Measurements from ENCODE around the gene MYO18A.

MYO18A gene

GRCh38 chr17:29215717-29216116 lies 35.5 kb upstream of the MYO18A start:
- DNase-seq (ENCODE audit: low read depth), result peak; percentile 84

DNA sequence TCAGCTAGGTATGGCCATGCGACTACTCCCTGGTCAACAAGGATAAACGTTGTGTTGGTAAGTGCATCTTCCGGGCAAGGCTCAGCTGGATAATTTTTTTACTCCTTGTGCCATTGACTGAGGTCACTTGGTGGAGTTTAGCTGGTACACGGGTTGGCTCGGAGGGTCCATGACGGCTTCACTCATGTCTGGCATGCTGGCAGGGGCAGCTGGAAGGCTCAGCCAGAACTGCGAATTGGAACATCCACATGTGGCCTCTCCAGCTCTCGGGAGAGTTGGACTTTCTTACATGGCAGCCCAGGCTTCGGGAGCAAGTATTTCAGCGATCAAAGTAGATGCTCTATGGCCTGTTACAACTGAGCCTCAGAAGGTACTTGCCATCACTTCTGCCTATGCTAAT lies 35.0 kb upstream of the MYO18A start:
- H3K4me3 ChIP-seq (replicated peaks; ENCODE audit: low read depth, low read length), result no peak overlapping the region
- TF ChIP-seq, protein P1, sequence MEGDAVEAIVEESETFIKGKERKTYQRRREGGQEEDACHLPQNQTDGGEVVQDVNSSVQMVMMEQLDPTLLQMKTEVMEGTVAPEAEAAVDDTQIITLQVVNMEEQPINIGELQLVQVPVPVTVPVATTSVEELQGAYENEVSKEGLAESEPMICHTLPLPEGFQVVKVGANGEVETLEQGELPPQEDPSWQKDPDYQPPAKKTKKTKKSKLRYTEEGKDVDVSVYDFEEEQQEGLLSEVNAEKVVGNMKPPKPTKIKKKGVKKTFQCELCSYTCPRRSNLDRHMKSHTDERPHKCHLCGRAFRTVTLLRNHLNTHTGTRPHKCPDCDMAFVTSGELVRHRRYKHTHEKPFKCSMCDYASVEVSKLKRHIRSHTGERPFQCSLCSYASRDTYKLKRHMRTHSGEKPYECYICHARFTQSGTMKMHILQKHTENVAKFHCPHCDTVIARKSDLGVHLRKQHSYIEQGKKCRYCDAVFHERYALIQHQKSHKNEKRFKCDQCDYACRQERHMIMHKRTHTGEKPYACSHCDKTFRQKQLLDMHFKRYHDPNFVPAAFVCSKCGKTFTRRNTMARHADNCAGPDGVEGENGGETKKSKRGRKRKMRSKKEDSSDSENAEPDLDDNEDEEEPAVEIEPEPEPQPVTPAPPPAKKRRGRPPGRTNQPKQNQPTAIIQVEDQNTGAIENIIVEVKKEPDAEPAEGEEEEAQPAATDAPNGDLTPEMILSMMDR (IDR thresholded peaks at IDR 0.05; ENCODE audit: low read length, missing control alignments), result no peak
- DNase-seq (ENCODE audit: low read depth), result no peak

More at GRCh38 chr17:29215717-29216116, 35.5 kb upstream of the MYO18A start:
- TF ChIP-seq, protein P1 (IDR thresholded peaks at IDR 0.05; ENCODE audit: low read length, missing control alignments), result no peak
- no peak overlapping the region for H3K4me3 ChIP-seq (replicated peaks; ENCODE audit: low read depth, low read length)

- TF ChIP-seq, protein P1 (IDR thresholded peaks at IDR 0.05; ENCODE audit: low read length, missing control alignments), result no peak
- no peak overlapping the region for H3K4me3 ChIP-seq (replicated peaks; ENCODE audit: low read depth, low read length)
- no peak for DNase-seq (ENCODE audit: low read depth)
Observed at GRCh38 chr17:29214215-29215146, 34.3 kb upstream of the MYO18A start.

- H3K4me3 ChIP-seq (replicated peaks; ENCODE audit: low read depth, low read length), result no peak overlapping the region
Observed at GRCh38 chr17:29212681-29213121, 32.5 kb upstream of the MYO18A start.

GRCh38 chr17:29212094-29212631 lies 32.0 kb upstream of the MYO18A start:
- DNase-seq (ENCODE audit: low read depth), result no peak
- TF ChIP-seq, protein P1 (IDR thresholded peaks at IDR 0.05; ENCODE audit: low read length, missing control alignments), result no peak
- H3K4me3 ChIP-seq (replicated peaks; ENCODE audit: low read depth, low read length), result no peak overlapping the region

More at GRCh38 chr17:29212681-29213121, 32.5 kb upstream of the MYO18A start:
- TF ChIP-seq, protein P1 (IDR thresholded peaks at IDR 0.05; ENCODE audit: low read length, missing control alignments), result no peak
- no peak for DNase-seq (ENCODE audit: low read depth)

- TF ChIP-seq, protein P1 (IDR thresholded peaks at IDR 0.05; ENCODE audit: low read length, missing control alignments), result no peak
- DNase-seq (ENCODE audit: low read depth), result no peak
- no peak overlapping the region for H3K4me3 ChIP-seq (replicated peaks; ENCODE audit: low read depth, low read length)
Observed at GRCh38 chr17:29210879-29211278, 30.7 kb upstream of the MYO18A start.
